DMS 273 treated with DMSO at 0.1 percent for 48 hours (cell line): ENCODE measurements around the gene BRPF1.
"Not testable (repeated sequence)": the region's sequence is repeated elsewhere in the genome, so short reads cannot be mapped to it uniquely, and the experiment has no call there.

Experiments
- DNase-seq: peaks from one replicate; lab custom pipeline; 2025; lab: John Stamatoyannopoulos, UW

The BRPF1 gene

GRCh38 chr3:9768141-9768775, 36.7 kb downstream of the BRPF1 start:
- DNase-seq: no peak

GRCh38 chr3:9769012-9769411, 37.5 kb downstream of the BRPF1 start:
- DNase-seq: no peak

- no peak for DNase-seq
Measured at GRCh38 chr3:9769426-9770275, 38.1 kb downstream of the BRPF1 start, which contains the start of gene CAMK1. Gene CAMK1 (minus strand): TSS chr3:9769947. CDS start chr3:9767749, 2,198 bp downstream.

- DNase-seq: no peak
Measured at GRCh38 chr3:9770276-9770812, 38.8 kb downstream of the BRPF1 start.

- not testable (repeated sequence) for DNase-seq
Measured at GRCh38 chr3:9771007-9771406, 39.5 kb downstream of the BRPF1 start.

- DNase-seq: no peak
Measured at GRCh38 chr3:9776896-9777693, 45.6 kb downstream of the BRPF1 start.

GRCh38 chr3:9777694-9778021, 46.1 kb downstream of the BRPF1 start:
- no peak for DNase-seq

- no peak for DNase-seq
Measured at GRCh38 chr3:9778143-9779074, 46.9 kb downstream of the BRPF1 start.

- no peak for DNase-seq
Measured at GRCh38 chr3:9779075-9779593, 47.6 kb downstream of the BRPF1 start.

GRCh38 chr3:9779721-9780457, 48.4 kb downstream of the BRPF1 start:
- no peak for DNase-seq

- no peak for DNase-seq
Measured at GRCh38 chr3:9780458-9780812, 48.9 kb downstream of the BRPF1 start.

- no peak for DNase-seq
Measured at GRCh38 chr3:9780910-9781309, 49.4 kb downstream of the BRPF1 start.

- no peak for DNase-seq
Measured at GRCh38 chr3:9781551-9781950, 50.0 kb downstream of the BRPF1 start.

GRCh38 chr3:9781978-9782603, 50.6 kb downstream of the BRPF1 start:
- no peak for DNase-seq

- no peak for DNase-seq
Measured at GRCh38 chr3:9782770-9783169, 51.2 kb downstream of the BRPF1 start.

- no peak for DNase-seq
Measured at GRCh38 chr3:9783954-9784353, 52.4 kb downstream of the BRPF1 start.

GRCh38 chr3:9784965-9785364, 53.4 kb downstream of the BRPF1 start:
- DNase-seq: no peak

GRCh38 chr3:9785602-9786001, 54.1 kb downstream of the BRPF1 start:
- DNase-seq: no peak

GRCh38 chr3:9786209-9786739, 54.7 kb downstream of the BRPF1 start:
- no peak for DNase-seq
